HepG2 (cell line): Measurements from ENCODE around the gene RIMBP2. TPM values are rescaled to one million over a fixed set of nuclear protein-coding genes. Genes with fewer than 3 reads are reported as not detected.

Experiments
- ATAC-seq: fragments of 200-7000 bp; cut with Tn5 transposase; 3 replicates; pipeline ENCODE4 v1.9.1; 2020; ENCODE audit warnings: mild to moderate bottlenecking, moderate library complexity
- BruUV-seq: library from RNA; stranded (reverse); fragments of 400-500 nt; replicated peaks from 2 replicates; lab custom pipeline; 2021; lab: Mats Ljungman, UMichigan
- CTCF ChIA-PET: fragments of 300-600 bp; formaldehyde crosslinking; extraction: SDS; loops from one replicate; lab custom pipeline; 2021; ENCODE audit warnings: low total read pairs, inconsistent platforms, low intra/inter-chr PET ratio; lab: Yijun Ruan, JAX
- POLR2A ChIA-PET: fragments of 350-600 bp; sonication (Branson Sonifier 250); formaldehyde crosslinking; loops from one replicate; lab custom pipeline; 2020; ENCODE audit warnings: antibody characterized with exemption, inconsistent platforms; lab: Yijun Ruan, JAX
- DNase-seq: peaks from one replicate; pipeline ENCODE4 v3.0.0-alpha.2; 2015; ENCODE audit warnings: low spot score
- FAIRE-seq: peaks from 3 replicates; lab custom pipeline; 2011; peaks lifted over from hg19 to GRCh38; lab: Jason Lieb, UNC
- H2AFZ ChIP-seq: one replicate; pipeline ENCODE4 v1.6.1; 2011; ENCODE audit warnings: low read length, inconsistent platforms
- H3K27ac ChIP-seq: fragments of 300-600 bp; 3 replicates; pipeline ENCODE4 v1.8.0; 2011; ENCODE audit warnings: mixed run types, mild to moderate bottlenecking, mixed read lengths, low read length, inconsistent platforms; ENCODE audit not compliant: insufficient read depth; ENCODE audit errors: extremely low read length
- H3K27me3 ChIP-seq, 2 experiments: fragments of 200-600 bp in 1 of 2; 2 replicates in 1 of 2; 3 replicates in 1 of 2; pipeline versions ENCODE4 v1.6.0 to v1.8.0; 2011; ENCODE audit warnings: low read length in 2 of 2, mild to moderate bottlenecking in 2 of 2, moderate library complexity in 2 of 2, inconsistent platforms in 1 of 2; ENCODE audit not compliant: insufficient read depth in 2 of 2, control insufficient read depth in 1 of 2
- H3K36me3 ChIP-seq, 2 experiments: fragments of 200-600 bp in 1 of 2; replicated peaks in 1 of 2; 2 replicates in 1 of 2; 3 replicates in 1 of 2; pipeline versions ENCODE4 v1.5.1 to v1.8.0; 2011; ENCODE audit warnings: low read length in 2 of 2, inconsistent platforms in 1 of 2; ENCODE audit not compliant: insufficient read depth in 2 of 2, control insufficient read depth in 1 of 2
- H3K4me1 ChIP-seq: 2 replicates; pipeline ENCODE4 v1.5.1; 2012; ENCODE audit warnings: low read length, inconsistent platforms; ENCODE audit not compliant: insufficient read depth
- H3K4me2 ChIP-seq: 2 replicates; pipeline ENCODE4 v1.6.0; 2011; ENCODE audit warnings: low read depth, low read length, inconsistent platforms
- H3K4me3 ChIP-seq, 3 experiments: fragments of 200-600 bp in 1 of 3; sonication (generic), shearing (Covaris generic) in 1 of 3; replicated peaks in 1 of 3; 2 replicates each; pipeline ENCODE4 v1.5.1; 2011 to 2016; ENCODE audit warnings: low read length in 3 of 3, inconsistent platforms in 2 of 3, low read depth in 2 of 3, mild to moderate bottlenecking in 2 of 3, control low read depth in 1 of 3, mixed read lengths in 1 of 3; ENCODE audit not compliant: insufficient read depth in 1 of 3
- H3K79me2 ChIP-seq: one replicate; pipeline ENCODE4 v1.6.1; 2011; ENCODE audit warnings: low read length, inconsistent platforms; ENCODE audit not compliant: insufficient read depth
- H3K9ac ChIP-seq: 2 replicates; pipeline ENCODE4 v1.6.0; 2011; ENCODE audit warnings: mild to moderate bottlenecking, low read depth, low read length, inconsistent platforms; ENCODE audit not compliant: insufficient read depth
- H3K9me3 ChIP-seq: 2 replicates; pipeline ENCODE4 v1.5.1; 2012; ENCODE audit warnings: mild to moderate bottlenecking, low read length
- H4K20me1 ChIP-seq: 2 replicates; pipeline ENCODE4 v1.6.0; 2011; ENCODE audit warnings: inconsistent platforms, mild to moderate bottlenecking, low read length, moderate library complexity; ENCODE audit not compliant: insufficient read depth
- ARHGAP35 ChIP-seq: sonication (generic); formaldehyde crosslinking; IDR thresholded peaks from 2 replicates; pipeline ENCODE4 v1.9.0; 2022; ENCODE audit warnings: mild to moderate bottlenecking, inconsistent platforms, moderate library complexity, missing genetic modification reagents, borderline replicate concordance
- FOXA1 ChIP-seq, 2 experiments: fragments of 450-650 bp in 1 of 2; sonication (generic) in 1 of 2; formaldehyde crosslinking in 1 of 2; IDR thresholded peaks; 2 replicates each; pipeline versions ENCODE4 v1.4.0 to v1.6.1; 2016 to 2020; ENCODE audit warnings: missing genetic modification reagents in 1 of 2
- FOXP1 ChIP-seq, 2 experiments: fragments of 450-650 bp in 1 of 2; IDR thresholded peaks; 2 replicates each; pipeline ENCODE4 v1.6.1; 2017 to 2018; ENCODE audit warnings: antibody characterized with exemption in 1 of 2
- GTF2F1 ChIP-seq: fragments of 150-350 bp; IDR thresholded peaks from 2 replicates; pipeline ENCODE4 v1.6.1; 2014; ENCODE audit warnings: low read length
- HNRNPH1 ChIP-seq: fragments of 200-400 bp; formaldehyde crosslinking; optimal IDR thresholded peaks from 2 replicates; pipeline ENCODE3; 2017; ENCODE audit warnings: mild to moderate bottlenecking, low read depth, low read length
- IRF1 ChIP-seq: sonication (generic); formaldehyde crosslinking; IDR thresholded peaks from 2 replicates; pipeline ENCODE4 v1.4.0; 2020; ENCODE audit warnings: low read depth, mild to moderate bottlenecking, missing genetic modification reagents
- MTF1 ChIP-seq: sonication (generic); formaldehyde crosslinking; IDR thresholded peaks from 2 replicates; pipeline ENCODE4 v1.5.0; 2020; ENCODE audit warnings: missing genetic modification reagents
- NCOA2 ChIP-seq: sonication (generic); formaldehyde crosslinking; IDR thresholded peaks from 2 replicates; pipeline ENCODE4 v1.8.0; 2022; ENCODE audit warnings: inconsistent platforms
- PITX1 ChIP-seq: sonication (generic); formaldehyde crosslinking; IDR thresholded peaks from 2 replicates; pipeline ENCODE4 v1.5.1; 2020; ENCODE audit warnings: mild to moderate bottlenecking, missing genetic modification reagents
- SNAPC2 ChIP-seq: sonication (generic); formaldehyde crosslinking; IDR thresholded peaks from 2 replicates; pipeline ENCODE4 v1.8.1; 2022; ENCODE audit warnings: mild to moderate bottlenecking, missing genetic modification reagents
- YEATS2 ChIP-seq: sonication (generic); formaldehyde crosslinking; IDR thresholded peaks from 2 replicates; pipeline ENCODE4 v1.4.0; 2020; ENCODE audit warnings: missing genetic modification reagents, borderline replicate concordance
- ZNF12 ChIP-seq: sonication (generic); formaldehyde crosslinking; IDR thresholded peaks from 2 replicates; pipeline ENCODE4 v1.5.0; 2020; ENCODE audit warnings: missing genetic modification reagents
- ZNF124 ChIP-seq: sonication (generic); formaldehyde crosslinking; IDR thresholded peaks from 2 replicates; pipeline ENCODE4 v1.4.0; 2020; ENCODE audit warnings: missing genetic modification reagents
- ZNF569 ChIP-seq: sonication (generic); formaldehyde crosslinking; IDR thresholded peaks from 2 replicates; pipeline ENCODE4 v1.5.0; 2020; ENCODE audit warnings: mild to moderate bottlenecking, missing genetic modification reagents, moderate library complexity, borderline replicate concordance
- ZNF850 ChIP-seq: sonication (generic); formaldehyde crosslinking; conservative IDR thresholded peaks from 2 replicates; pipeline ENCODE4 v1.9.0; 2021; ENCODE audit warnings: mild to moderate bottlenecking, missing genetic modification reagents
- WGBS: methylation state at CpG from one replicate; pipeline ENCODE4 v1.1.6; 2017; ENCODE audit warnings: low lambda C conversion rate; 5-methylcytosine and 5-hydroxymethylcytosine counted together
- in situ Hi-C: cut with HindIII; loops from 2 replicates; pipeline ENCODE4 v1.10.0; 2017; ENCODE audit warnings: low pct_unique_long_range_greater_than_20kb; ENCODE audit not compliant: extremely low pct_ligation_motif_present
- intact Hi-C: fragments of 100-400 bp; cut with micrococcal nuclease; formaldehyde crosslinking; loops from one replicate; pipeline ENCODE4 v1.10.0; 2022; ENCODE audit not compliant: unreplicated experiment
- polyA plus RNA-seq, 8 experiments: library from polyadenylated mRNA; depleted of rRNA in 3 of 8; stranded (reverse) in 7 of 8; unstranded in 1 of 8; fragments of >200 nt; fragmentation: Illumina TruSeq in 4 of 8; extraction: Trizol in 4 of 8; gene quantifications; 2 replicates each; pipeline versions ENCODE4 v1.2.1 to v1.2.3, GENCODE V29; 2011 to 2016; ENCODE audit warnings: low read depth in 4 of 8, missing spikeins in 1 of 8, mixed read lengths in 1 of 8; ENCODE audit not compliant: insufficient read depth in 1 of 8
- total RNA-seq, 5 experiments: library from RNA; depleted of rRNA; stranded (reverse); fragments of >200 nt; fragmentation: Illumina TruSeq; extraction: Trizol; gene quantifications; 2 replicates each; pipeline ENCODE4 v1.2.3, GENCODE V29; 2016; ENCODE audit warnings: low read depth in 1 of 5
- TF ChIP-seq, protein P1 (sequence below): sonication (generic); formaldehyde crosslinking; conservative IDR thresholded peaks from 2 replicates; pipeline ENCODE4 v1.8.0; 2022; ENCODE audit warnings: missing genetic modification reagents
- TF ChIP-seq, protein P2 (sequence below): sonication (generic); formaldehyde crosslinking; IDR thresholded peaks from 2 replicates; pipeline ENCODE4 v1.4.0; 2020; ENCODE audit warnings: mild to moderate bottlenecking, missing genetic modification reagents

RIMBP2 gene
- total and polyA plus RNA-seq, 2 of the 13 experiments (the other 11 are each of a cell fraction or from before 2014, with no cell fraction given) = 0.03 TPM; not detected in 1

DNA sequence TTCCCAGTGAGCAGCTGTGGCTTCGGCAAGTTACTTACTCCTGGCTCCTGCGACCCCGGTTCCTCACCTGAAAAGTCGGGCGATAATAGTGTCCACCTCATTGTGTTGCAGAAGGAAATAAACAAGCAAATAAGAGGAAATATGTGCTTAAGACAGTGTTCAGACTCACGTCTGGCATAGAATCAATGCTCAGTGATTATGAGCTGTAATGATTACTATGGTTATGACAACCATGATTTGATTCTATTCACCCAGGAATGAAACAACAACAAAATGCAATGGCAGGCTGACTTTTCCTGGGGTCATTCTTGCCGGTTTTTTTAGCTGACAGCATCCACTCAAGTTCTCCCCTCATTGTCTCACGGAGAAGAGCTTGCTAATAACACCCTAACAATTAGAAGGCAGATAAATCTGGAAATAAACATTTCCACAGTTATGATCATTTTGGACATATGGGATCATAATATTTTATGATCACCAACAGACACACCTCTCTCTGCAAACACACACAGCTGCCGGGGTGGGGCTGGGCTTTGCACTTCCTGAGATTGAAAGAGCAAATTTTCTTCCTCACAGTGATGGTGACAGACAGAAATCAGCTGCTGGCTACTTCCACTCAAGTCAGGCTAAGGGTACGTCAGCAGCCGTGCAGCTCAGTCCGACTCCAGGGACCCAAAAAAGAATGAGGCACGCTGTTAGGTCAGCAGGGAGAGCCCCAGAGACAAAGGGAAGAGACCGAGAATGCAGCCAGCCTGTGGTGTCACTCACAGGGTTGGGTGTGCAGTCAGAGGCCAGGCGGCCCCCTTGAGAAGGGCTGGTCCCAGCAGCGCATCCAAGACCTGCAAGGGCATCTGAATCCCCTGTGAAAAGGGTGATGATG, 158.0 kb downstream of the RIMBP2 start:
- DNase-seq (no peak), FAIRE-seq (no peak), ATAC-seq (no peak)
- H3K27me3 ChIP-seq = peaks cover 4 to 33% of the 10 kb centered on the region in 2 experiments; a peak in 4 of 5 replicates
- no peaks in the 10 kb centered on the region for H3K79me2 ChIP-seq
- H3K9me3 ChIP-seq = no peaks in the 10 kb centered on the region
- peaks cover 13% of the 10 kb centered on the region for H3K4me1 ChIP-seq
- intact Hi-C loops (no loop called here), in situ Hi-C loops (no loop called here)
- no peak overlapping the region for H3K4me3 ChIP-seq
- no peaks in the 10 kb centered on the region for H4K20me1 ChIP-seq
- no peak overlapping the region for H2AFZ ChIP-seq
- WGBS = 33% methylated on average over 14 of the region's 16 CpGs
- ChIA-PET CTCF (no interaction called here), POLR2A (no interaction called here)
- H3K36me3 ChIP-seq = no peaks in the 10 kb centered on the region
- TF ChIP-seq PITX1 (CRISPR knock-in tag) (no peak), GTF2F1 (no peak), SNAPC2 (CRISPR knock-in tag) (no peak), IRF1 (no peak), NCOA2 (no peak), MTF1 (CRISPR knock-in tag) (no peak), ZNF12 (CRISPR knock-in tag) (no peak), FOXP1 (IDR thresholded peaks at IDR 0.05) (no peak), FOXP1 (CRISPR knock-in tag; IDR thresholded peaks at IDR 0.05) (no peak), ZNF124 (CRISPR knock-in tag) (no peak), HNRNPH1 (no peak), ARHGAP35 (CRISPR knock-in tag) (no peak), FOXA1 (IDR thresholded peaks at IDR 0.05) (no peak), FOXA1 (CRISPR knock-in tag; IDR thresholded peaks at IDR 0.05) (no peak), ZNF569 (CRISPR knock-in tag) (no peak), YEATS2 (CRISPR knock-in tag) (no peak), ZNF850 (CRISPR knock-in tag) (no peak)
- TF ChIP-seq, protein P1, sequence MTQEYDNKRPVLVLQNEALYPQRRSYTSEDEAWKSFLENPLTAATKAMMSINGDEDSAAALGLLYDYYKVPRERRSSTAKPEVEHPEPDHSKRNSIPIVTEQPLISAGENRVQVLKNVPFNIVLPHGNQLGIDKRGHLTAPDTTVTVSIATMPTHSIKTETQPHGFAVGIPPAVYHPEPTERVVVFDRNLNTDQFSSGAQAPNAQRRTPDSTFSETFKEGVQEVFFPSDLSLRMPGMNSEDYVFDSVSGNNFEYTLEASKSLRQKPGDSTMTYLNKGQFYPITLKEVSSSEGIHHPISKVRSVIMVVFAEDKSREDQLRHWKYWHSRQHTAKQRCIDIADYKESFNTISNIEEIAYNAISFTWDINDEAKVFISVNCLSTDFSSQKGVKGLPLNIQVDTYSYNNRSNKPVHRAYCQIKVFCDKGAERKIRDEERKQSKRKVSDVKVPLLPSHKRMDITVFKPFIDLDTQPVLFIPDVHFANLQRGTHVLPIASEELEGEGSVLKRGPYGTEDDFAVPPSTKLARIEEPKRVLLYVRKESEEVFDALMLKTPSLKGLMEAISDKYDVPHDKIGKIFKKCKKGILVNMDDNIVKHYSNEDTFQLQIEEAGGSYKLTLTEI (CRISPR knock-in tag) = no peak
- TF ChIP-seq, protein P2, sequence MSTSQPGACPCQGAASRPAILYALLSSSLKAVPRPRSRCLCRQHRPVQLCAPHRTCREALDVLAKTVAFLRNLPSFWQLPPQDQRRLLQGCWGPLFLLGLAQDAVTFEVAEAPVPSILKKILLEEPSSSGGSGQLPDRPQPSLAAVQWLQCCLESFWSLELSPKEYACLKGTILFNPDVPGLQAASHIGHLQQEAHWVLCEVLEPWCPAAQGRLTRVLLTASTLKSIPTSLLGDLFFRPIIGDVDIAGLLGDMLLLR = no peak
- no TSS peak for BruUV-seq
- no peak overlapping the region for H3K4me2 ChIP-seq
- no peak overlapping the region for H3K9ac ChIP-seq
- H3K27ac ChIP-seq = no peak overlapping the region
